Keratinocyte (primary cell): ENCODE results near the gene GRIN3B. TPM values are rescaled to one million over a fixed set of nuclear protein-coding genes. Genes with fewer than 3 reads are reported as not detected.

Source experiments
- DNase-seq: peaks from one replicate; pipeline ENCODE4 v3.0.0-alpha.2; 2011; ENCODE audit warnings: low read depth, missing footprints, low spot score
- FAIRE-seq: peaks from 2 replicates; lab custom pipeline; 2011; peaks lifted over from hg19 to GRCh38; lab: Jason Lieb, UNC
- H2AFZ ChIP-seq: 2 replicates; pipeline ENCODE4 v1.6.0; 2012; ENCODE audit warnings: low read length, control low read depth, inconsistent platforms; ENCODE audit not compliant: control insufficient read depth
- H3K27ac ChIP-seq: 2 replicates; pipeline ENCODE4 v1.5.1; 2011; ENCODE audit warnings: low read length; ENCODE audit not compliant: control insufficient read depth, insufficient read depth
- H3K27me3 ChIP-seq: 3 replicates; pipeline ENCODE4 v1.6.0; 2011; ENCODE audit warnings: low read length; ENCODE audit not compliant: control insufficient read depth, insufficient read depth; ENCODE audit errors: extremely low read depth
- H3K36me3 ChIP-seq, 2 experiments: 2 replicates in 1 of 2; 3 replicates in 1 of 2; pipeline ENCODE4 v1.5.1; 2011; ENCODE audit warnings: low read length in 2 of 2, mild to moderate bottlenecking in 1 of 2; ENCODE audit not compliant: control insufficient read depth in 2 of 2, insufficient read depth in 2 of 2; ENCODE audit errors: extremely low read depth in 1 of 2
- H3K4me1 ChIP-seq: 3 replicates; pipeline ENCODE4 v1.5.1; 2011; ENCODE audit warnings: low read length; ENCODE audit not compliant: control insufficient read depth, insufficient read depth; ENCODE audit errors: extremely low read depth
- H3K4me2 ChIP-seq: 3 replicates; pipeline ENCODE4 v1.6.0; 2011; ENCODE audit warnings: low read depth, low read length; ENCODE audit not compliant: control insufficient read depth, insufficient read depth; ENCODE audit errors: extremely low read depth
- H3K4me3 ChIP-seq, 3 experiments: fragments of 200-600 bp in 1 of 3; sonication (generic) in 1 of 3; 2 replicates in 2 of 3; 3 replicates in 1 of 3; pipeline ENCODE4 v1.5.1; 2011 to 2016; ENCODE audit warnings: low read length in 3 of 3, mild to moderate bottlenecking in 3 of 3, control low read depth in 2 of 3, inconsistent platforms in 1 of 3, low read depth in 1 of 3, mixed read lengths in 1 of 3, mixed run types in 1 of 3, moderate library complexity in 1 of 3; ENCODE audit not compliant: control insufficient read depth in 2 of 3, insufficient read depth in 2 of 3; ENCODE audit errors: extremely low read depth in 1 of 3
- H3K79me2 ChIP-seq: 2 replicates; pipeline ENCODE4 v1.6.0; 2012; ENCODE audit warnings: low read length; ENCODE audit not compliant: control insufficient read depth, insufficient read depth
- H3K9ac ChIP-seq: 3 replicates; pipeline ENCODE4 v1.6.0; 2011; ENCODE audit warnings: low read length; ENCODE audit not compliant: control insufficient read depth, insufficient read depth; ENCODE audit errors: extremely low read depth
- H3K9me1 ChIP-seq: 3 replicates; pipeline ENCODE4 v1.6.0; 2011; ENCODE audit warnings: low read length; ENCODE audit not compliant: control insufficient read depth, insufficient read depth; ENCODE audit errors: extremely low read depth
- H3K9me3 ChIP-seq: 2 replicates; pipeline ENCODE4 v1.5.1; 2012; ENCODE audit warnings: low read depth, low read length; ENCODE audit not compliant: control insufficient read depth
- H4K20me1 ChIP-seq: 3 replicates; pipeline ENCODE4 v1.6.0; 2011; ENCODE audit warnings: low read length; ENCODE audit not compliant: control insufficient read depth, insufficient read depth; ENCODE audit errors: extremely low read depth
- CTCF ChIP-seq, 3 experiments: IDR thresholded peaks in 1 of 3; conservative IDR thresholded peaks in 1 of 3; optimal IDR thresholded peaks in 1 of 3; 2 replicates in 2 of 3; 3 replicates in 1 of 3; pipeline versions ENCODE3 to v1.5.1; 2011; ENCODE audit warnings: low read length in 3 of 3, mild to moderate bottlenecking in 3 of 3, moderate library complexity in 2 of 3, control low read depth in 1 of 3, inconsistent platforms in 1 of 3; ENCODE audit not compliant: insufficient read depth in 2 of 3; ENCODE audit errors: extremely low read depth in 1 of 3
- EZH2 ChIP-seq: IDR thresholded peaks from one replicate; pipeline ENCODE4 v1.6.1; 2012; ENCODE audit warnings: inconsistent platforms, mild to moderate bottlenecking, low read length, moderate library complexity
- dilution Hi-C: fragments of 300-500 bp; cut with MboI; formaldehyde crosslinking; loops from one replicate; pipeline ENCODE4 v1.7.0; 2020; ENCODE audit warnings: low sequenced_read_pairs; ENCODE audit not compliant: extremely low pct_ligation_motif_present
- polyA plus RNA-seq, 5 experiments: library from polyadenylated mRNA; depleted of rRNA in 3 of 5; stranded (reverse) in 3 of 5; stranded (forward) in 1 of 5; unstranded in 1 of 5; fragments of >200 nt; gene quantifications; 1 replicate in 1 of 5; 2 replicates in 3 of 5; 3 replicates in 1 of 5; pipeline versions ENCODE4 v1.2.1 to v1.2.3, GENCODE V29; 2011 to 2012; ENCODE audit warnings: missing spikeins in 2 of 5, low read depth in 1 of 5, low replicate concordance in 1 of 5

Gene GRIN3B
- polyA plus RNA-seq, 1 donor (not counting 4 experiments of a cell fraction or from before 2014, with no cell fraction given): 0.20 TPM

- no peak overlapping the region for H3K27ac ChIP-seq
- no peaks in the 10 kb centered on the region for H3K4me1 ChIP-seq
- no peak overlapping the region for H3K9ac ChIP-seq
- no peak overlapping the region for H3K4me3 ChIP-seq
- H3K9me3 ChIP-seq: no peaks in the 10 kb centered on the region
- no peak overlapping the region for H3K4me2 ChIP-seq
- H2AFZ ChIP-seq: no peak overlapping the region
- TF ChIP-seq EZH2 (no peak), CTCF (optimal IDR thresholded peaks at IDR 0.05 in 1 of 3, IDR thresholded peaks at IDR 0.05 in 1 of 3, conservative IDR thresholded peaks at IDR 0.05 in 1 of 3; ENCODE audit: extremely low read depth in 1 of 3, insufficient read depth in 2 of 3, low read length in 3 of 3) (no peak)
- dilution Hi-C loops: no loop called here
- FAIRE-seq (no peak), DNase-seq (no peak)
- H3K9me1 ChIP-seq: no peaks in the 10 kb centered on the region
- peaks cover 9 to 15% of the 10 kb centered on the region in 2 experiments for H3K36me3 ChIP-seq
- H4K20me1 ChIP-seq: no peaks in the 10 kb centered on the region
- peaks cover 23% of the 10 kb centered on the region for H3K79me2 ChIP-seq
- H3K27me3 ChIP-seq: no peaks in the 10 kb centered on the region
These were observed 9.8 kb downstream of the GRIN3B start for GRCh38 chr19:1009981-1010538.

- dilution Hi-C loops: no loop called here
- Histone ChIP-seq H3K27ac (no peak overlapping the region), H3K36me3 (peaks cover 9 to 17% of the 10 kb centered on the region in 2 experiments)
These were observed 10.6 kb downstream of the GRIN3B start for GRCh38 chr19:1010586-1011510.

More at GRCh38 chr19:1010586-1011510, 10.6 kb downstream of the GRIN3B start:
- Histone ChIP-seq H2AFZ (no peak overlapping the region), H3K9me3 (no peaks in the 10 kb centered on the region), H3K4me3 (no peak overlapping the region), H3K4me2 (no peak overlapping the region), H3K4me1 (peaks cover 5% of the 10 kb centered on the region), H3K9ac (no peak overlapping the region), H4K20me1 (peaks cover 6% of the 10 kb centered on the region), H3K79me2 (peaks cover 31% of the 10 kb centered on the region), H3K9me1 (no peaks in the 10 kb centered on the region), H3K27me3 (no peaks in the 10 kb centered on the region)
- FAIRE-seq: no peak
- no peak for TF ChIP-seq CTCF (optimal IDR thresholded peaks at IDR 0.05 in 1 of 3, IDR thresholded peaks at IDR 0.05 in 1 of 3, conservative IDR thresholded peaks at IDR 0.05 in 1 of 3; ENCODE audit: extremely low read depth in 1 of 3, insufficient read depth in 2 of 3, low read length in 3 of 3)
- no peak for TF ChIP-seq EZH2
- DNase-seq: no peak
